ENCODE results near the gene BCL7A. TPM values are rescaled to one million over a fixed set of nuclear protein-coding genes. Genes with fewer than 3 reads are reported as not detected.

The BCL7A gene
- total and polyA plus RNA-seq, 2 of the 8 experiments (the other 6 are each of a cell fraction or from before 2014, with no cell fraction given) = 11.9 to 12.7 TPM

GRCh38 chr12:122078141-122079032, 56.7 kb downstream of the BCL7A start, which contains the start of gene MLXIP (continued):
- peak; percentile 42 for TF ChIP-seq ASH2L (IDR thresholded peaks at IDR 0.05; ENCODE audit: low read length)
- TF ChIP-seq KDM4A (IDR thresholded peaks at IDR 0.05; ENCODE audit: low read depth, low read length, severe bottlenecking) = peak; percentile 94
- 0 out of 4 replicates have a peak, but pooled peaks of 1 of the 2 experiments have one; percentile 79 for TF ChIP-seq HDAC2 (IDR thresholded peaks at IDR 0.05; ENCODE audit: borderline replicate concordance in 1 of 2, low read depth in 2 of 2, low read length in 2 of 2)
- peak; percentile 93 for TF ChIP-seq MAX (IDR thresholded peaks at IDR 0.05)
- TF ChIP-seq USF2 (IDR thresholded peaks at IDR 0.05; ENCODE audit: low read length) = 0 out of 2 replicates have a peak, but pooled peaks have one; percentile 12
- TF ChIP-seq CEBPB (IDR thresholded peaks at IDR 0.05; ENCODE audit: low read depth, low read length) = no peak
- TF ChIP-seq RBBP5 (IDR thresholded peaks at IDR 0.05; ENCODE audit: borderline replicate concordance, low read depth, low read length) = peak; percentile 63; the same call in 1 of the 2 replicates
- no peak; the same call in 1 of the 2 replicates for TF ChIP-seq EGR1 (IDR thresholded peaks at IDR 0.05; ENCODE audit: borderline replicate concordance, low read depth, low read length)
- no peak for TF ChIP-seq SAP30 (IDR thresholded peaks at IDR 0.05; ENCODE audit: insufficient read depth, insufficient replicate concordance, low read length)
- no peak for TF ChIP-seq NANOG (IDR thresholded peaks at IDR 0.05; ENCODE audit: insufficient read depth, low read depth, low read length, poor library complexity, severe bottlenecking)
- no peak for TF ChIP-seq SP1 (IDR thresholded peaks at IDR 0.05; ENCODE audit: low read depth, low read length)
- TF ChIP-seq CREB1 (IDR thresholded peaks at IDR 0.05) = peak; percentile 82
- TF ChIP-seq KDM5A (IDR thresholded peaks at IDR 0.05; ENCODE audit: low read length) = no peak
- TF ChIP-seq PHF8 (conservative IDR thresholded peaks at IDR 0.05; ENCODE audit: low read depth, low read length) = peak; percentile 77
